IPS DF 19.7 (cell line): ENCODE data around the gene ST3GAL3.

Source experiments
- DNase-seq: peaks from one replicate; pipeline ENCODE4 v3.0.0-alpha.2; 2013; ENCODE audit warnings: low read depth, low spot score

Gene ST3GAL3

DNA sequence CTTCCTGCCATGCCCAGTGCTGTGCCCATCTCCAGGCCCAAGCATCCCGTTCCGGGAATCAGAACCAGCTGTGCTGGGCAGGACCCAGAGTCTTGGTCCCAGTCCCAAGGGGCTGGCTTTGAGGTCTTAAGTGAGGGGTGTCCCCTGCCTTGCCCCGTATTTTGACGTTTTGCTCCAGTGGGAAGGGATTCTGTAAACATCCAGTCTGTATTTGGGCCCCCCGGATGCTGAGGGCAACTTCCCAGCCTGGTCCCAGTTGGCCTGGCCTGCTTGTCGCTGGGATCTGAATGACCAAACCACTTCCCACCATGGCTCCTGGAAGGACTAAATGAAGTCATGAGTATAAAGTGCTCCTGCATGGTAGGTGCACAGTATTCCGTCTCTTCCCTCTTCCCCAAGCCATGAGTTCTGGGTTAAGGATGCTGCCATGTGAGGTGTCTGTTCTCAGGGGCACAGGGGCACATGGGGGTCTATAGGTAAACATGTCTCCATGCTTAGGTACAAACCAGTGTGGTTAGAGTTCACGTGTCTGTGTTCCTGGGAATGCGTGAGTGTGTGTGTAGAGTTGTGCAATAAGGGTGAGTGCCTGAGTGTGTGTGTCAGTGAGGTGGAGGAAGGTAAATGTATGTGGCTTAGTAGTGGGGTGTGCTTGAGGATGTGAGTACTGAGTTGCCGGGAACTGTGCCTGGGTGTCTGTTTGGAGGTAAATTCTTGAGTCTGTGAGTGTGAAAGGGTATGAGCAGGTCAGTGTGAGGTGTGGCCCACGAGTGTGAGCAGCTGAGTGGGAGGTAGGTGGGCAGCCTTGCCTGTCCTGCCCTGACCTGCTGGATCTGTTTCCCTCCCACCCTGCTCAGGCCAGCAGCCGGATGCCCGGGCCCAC, 273.2 kb downstream of the ST3GAL3 start:
- no peak for DNase-seq
